ENCODE results near the gene KRTAP10-3. TPM values are rescaled to one million over a fixed set of nuclear protein-coding genes. Genes with fewer than 3 reads are reported as not detected.

KRTAP10-3 gene
- total and polyA plus RNA-seq, 9 of the 15 experiments (the other 6 are each of a cell fraction or from before 2014, with no cell fraction given), result not detected

DNA sequence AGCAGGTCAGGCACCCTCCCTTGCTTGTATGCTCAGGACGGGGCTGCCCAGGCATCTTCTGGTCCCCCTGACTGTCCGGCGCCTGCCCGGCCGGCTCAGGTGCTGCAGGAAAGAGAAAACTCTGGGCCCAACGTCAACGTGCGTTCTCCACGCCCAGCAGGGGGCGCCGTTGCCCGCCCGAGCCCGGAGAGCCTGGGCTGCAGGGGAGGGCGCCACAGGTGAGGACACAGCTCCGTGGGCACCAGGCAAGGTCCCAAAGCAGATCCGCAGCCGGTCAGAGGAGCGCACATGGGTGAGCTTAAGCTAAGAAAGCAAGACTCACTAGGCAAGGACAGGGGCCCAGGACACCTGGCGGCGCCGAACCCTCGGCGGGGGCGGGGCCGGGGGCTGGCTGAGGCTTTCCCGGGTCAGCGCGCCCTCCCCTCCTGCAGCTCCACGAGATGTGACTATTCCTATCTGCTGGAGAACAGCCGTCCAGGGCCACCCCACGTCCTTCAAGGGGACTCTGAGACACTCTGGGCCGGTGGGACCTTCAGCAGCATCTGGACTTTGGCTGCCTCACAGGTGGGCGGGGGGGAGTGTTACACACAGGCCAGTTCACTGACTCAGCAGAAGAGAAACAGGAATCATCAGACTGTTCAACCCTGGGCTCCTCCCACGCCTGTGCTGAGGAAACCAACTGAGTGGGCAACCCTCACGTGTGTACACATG lies 47.9 kb downstream of the KRTAP10-3 start (continued):
- TF ChIP-seq, protein P1, sequence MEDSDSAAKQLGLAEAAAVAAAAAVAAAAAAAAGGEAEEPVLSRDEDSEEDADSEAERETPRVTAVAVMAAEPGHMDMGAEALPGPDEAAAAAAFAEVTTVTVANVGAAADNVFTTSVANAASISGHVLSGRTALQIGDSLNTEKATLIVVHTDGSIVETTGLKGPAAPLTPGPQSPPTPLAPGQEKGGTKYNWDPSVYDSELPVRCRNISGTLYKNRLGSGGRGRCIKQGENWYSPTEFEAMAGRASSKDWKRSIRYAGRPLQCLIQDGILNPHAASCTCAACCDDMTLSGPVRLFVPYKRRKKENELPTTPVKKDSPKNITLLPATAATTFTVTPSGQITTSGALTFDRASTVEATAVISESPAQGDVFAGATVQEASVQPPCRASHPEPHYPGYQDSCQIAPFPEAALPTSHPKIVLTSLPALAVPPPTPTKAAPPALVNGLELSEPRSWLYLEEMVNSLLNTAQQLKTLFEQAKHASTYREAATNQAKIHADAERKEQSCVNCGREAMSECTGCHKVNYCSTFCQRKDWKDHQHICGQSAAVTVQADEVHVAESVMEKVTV (CRISPR knock-in tag; IDR thresholded peaks at IDR 0.05), result peak; percentile 90
- TF ChIP-seq EGR1 (conservative IDR thresholded peaks at IDR 0.05) (peak; percentile 40; the same call in 1 of the 2 replicates), ARID2 (IDR thresholded peaks at IDR 0.05) (peak; percentile 89), CTBP1 (IDR thresholded peaks at IDR 0.05; ENCODE audit: borderline replicate concordance) (peak; percentile 52; the same call in 1 of the 2 replicates), RBM14 (IDR thresholded peaks at IDR 0.05; ENCODE audit: borderline replicate concordance, insufficient read depth, low read depth, low read length) (0 out of 2 replicates have a peak, but pooled peaks have one; percentile 39), ZNF707 (CRISPR knock-in tag; conservative IDR thresholded peaks at IDR 0.05) (no peak), HSF4 (CRISPR knock-in tag; IDR thresholded peaks at IDR 0.05; ENCODE audit: borderline replicate concordance) (no peak), HMGN3 (IDR thresholded peaks at IDR 0.05; ENCODE audit: borderline replicate concordance, extremely low read depth, insufficient read length, low read depth, low read length) (peak; percentile 76), RFX5 (IDR thresholded peaks at IDR 0.05; ENCODE audit: low read depth, low read length) (no peak), MAFG (tag; conservative IDR thresholded peaks at IDR 0.05) (peak; percentile 66), ZBTB2 (IDR thresholded peaks at IDR 0.05) (no peak), TAF9B (IDR thresholded peaks at IDR 0.05; ENCODE audit: partially characterized antibody) (no peak), RAD21 (CRISPR knock-in tag; conservative IDR thresholded peaks at IDR 0.05 in 1 of 2, IDR thresholded peaks at IDR 0.05 in 1 of 2) (peak; percentile 93 to 96)
- TF ChIP-seq, protein P2, sequence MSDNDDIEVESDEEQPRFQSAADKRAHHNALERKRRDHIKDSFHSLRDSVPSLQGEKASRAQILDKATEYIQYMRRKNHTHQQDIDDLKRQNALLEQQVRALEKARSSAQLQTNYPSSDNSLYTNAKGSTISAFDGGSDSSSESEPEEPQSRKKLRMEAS (CRISPR knock-in tag; IDR thresholded peaks at IDR 0.05), result 0 out of 2 replicates have a peak, but pooled peaks have one; percentile 27
- TF ChIP-seq, protein P3, sequence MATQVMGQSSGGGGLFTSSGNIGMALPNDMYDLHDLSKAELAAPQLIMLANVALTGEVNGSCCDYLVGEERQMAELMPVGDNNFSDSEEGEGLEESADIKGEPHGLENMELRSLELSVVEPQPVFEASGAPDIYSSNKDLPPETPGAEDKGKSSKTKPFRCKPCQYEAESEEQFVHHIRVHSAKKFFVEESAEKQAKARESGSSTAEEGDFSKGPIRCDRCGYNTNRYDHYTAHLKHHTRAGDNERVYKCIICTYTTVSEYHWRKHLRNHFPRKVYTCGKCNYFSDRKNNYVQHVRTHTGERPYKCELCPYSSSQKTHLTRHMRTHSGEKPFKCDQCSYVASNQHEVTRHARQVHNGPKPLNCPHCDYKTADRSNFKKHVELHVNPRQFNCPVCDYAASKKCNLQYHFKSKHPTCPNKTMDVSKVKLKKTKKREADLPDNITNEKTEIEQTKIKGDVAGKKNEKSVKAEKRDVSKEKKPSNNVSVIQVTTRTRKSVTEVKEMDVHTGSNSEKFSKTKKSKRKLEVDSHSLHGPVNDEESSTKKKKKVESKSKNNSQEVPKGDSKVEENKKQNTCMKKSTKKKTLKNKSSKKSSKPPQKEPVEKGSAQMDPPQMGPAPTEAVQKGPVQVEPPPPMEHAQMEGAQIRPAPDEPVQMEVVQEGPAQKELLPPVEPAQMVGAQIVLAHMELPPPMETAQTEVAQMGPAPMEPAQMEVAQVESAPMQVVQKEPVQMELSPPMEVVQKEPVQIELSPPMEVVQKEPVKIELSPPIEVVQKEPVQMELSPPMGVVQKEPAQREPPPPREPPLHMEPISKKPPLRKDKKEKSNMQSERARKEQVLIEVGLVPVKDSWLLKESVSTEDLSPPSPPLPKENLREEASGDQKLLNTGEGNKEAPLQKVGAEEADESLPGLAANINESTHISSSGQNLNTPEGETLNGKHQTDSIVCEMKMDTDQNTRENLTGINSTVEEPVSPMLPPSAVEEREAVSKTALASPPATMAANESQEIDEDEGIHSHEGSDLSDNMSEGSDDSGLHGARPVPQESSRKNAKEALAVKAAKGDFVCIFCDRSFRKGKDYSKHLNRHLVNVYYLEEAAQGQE (IDR thresholded peaks at IDR 0.05; ENCODE audit: borderline replicate concordance), result peak; percentile 93
- TF ChIP-seq, protein P3 (CRISPR knock-in tag; IDR thresholded peaks at IDR 0.05; ENCODE audit: low read depth), result no peak
